GM15510 (cell line): ENCODE data around the gene PNLIP.

Experiments
- POLR2A ChIP-seq: IDR thresholded peaks from 3 replicates; pipeline ENCODE4 v1.6.1; 2011; ENCODE audit warnings: borderline replicate concordance; ENCODE audit not compliant: insufficient read length; ENCODE audit errors: extremely low read depth

Gene PNLIP

GRCh38 chr10:116553378-116553980 lies 7.7 kb downstream of the PNLIP start:
- no peak for TF ChIP-seq POLR2A

- no peak for TF ChIP-seq POLR2A
Measured at GRCh38 chr10:116554628-116555027, 8.9 kb downstream of the PNLIP start.

- TF ChIP-seq POLR2A: no peak
Measured at GRCh38 chr10:116555880-116556279, 10.1 kb downstream of the PNLIP start.

- no peak for TF ChIP-seq POLR2A
Measured at GRCh38 chr10:116557305-116557880, 11.7 kb downstream of the PNLIP start.

GRCh38 chr10:116565534-116565933 lies 19.8 kb downstream of the PNLIP start:
- TF ChIP-seq POLR2A: no peak

- no peak for TF ChIP-seq POLR2A
Measured at GRCh38 chr10:116566932-116567331, 21.2 kb downstream of the PNLIP start.

GRCh38 chr10:116567335-116567734 lies 21.6 kb downstream of the PNLIP start:
- TF ChIP-seq POLR2A: no peak

GRCh38 chr10:116574797-116575196 lies 29.1 kb downstream of the PNLIP start:
- no peak for TF ChIP-seq POLR2A

- TF ChIP-seq POLR2A: no peak
Measured at GRCh38 chr10:116587878-116588591, 42.3 kb downstream of the PNLIP start.

- TF ChIP-seq POLR2A: no peak
Measured at GRCh38 chr10:116588995-116589394, 43.3 kb downstream of the PNLIP start.

GRCh38 chr10:116589926-116590325 lies 44.2 kb downstream of the PNLIP start:
- TF ChIP-seq POLR2A: no peak

- TF ChIP-seq POLR2A: no peak
Measured at GRCh38 chr10:116590590-116591444, 45.1 kb downstream of the PNLIP start, which contains the start of gene PNLIPRP1. PNLIPRP1 (plus strand) TSS chr10:116590959; CDS start chr10:116591130, 171 bp downstream.

GRCh38 chr10:116593139-116593740 lies 47.5 kb downstream of the PNLIP start:
- no peak for TF ChIP-seq POLR2A

GRCh38 chr10:116594525-116595035 lies 48.8 kb downstream of the PNLIP start:
- no peak for TF ChIP-seq POLR2A
